Germinal center (tissue), 1 donor: ENCODE data around the gene SPAAR.
A peak's percentile ranks its signal among the peaks of the same experiment; 100 is the strongest.

ENCODE experiments used
- DNase-seq: peaks from one replicate; pipeline ENCODE4 v3.0.0; 2012; ENCODE audit warnings: mixed read lengths, low spot score

The SPAAR gene

GRCh38 chr9:35948451-35948850 is 39.2 kb downstream of the SPAAR start:
- no peak for DNase-seq

DNA sequence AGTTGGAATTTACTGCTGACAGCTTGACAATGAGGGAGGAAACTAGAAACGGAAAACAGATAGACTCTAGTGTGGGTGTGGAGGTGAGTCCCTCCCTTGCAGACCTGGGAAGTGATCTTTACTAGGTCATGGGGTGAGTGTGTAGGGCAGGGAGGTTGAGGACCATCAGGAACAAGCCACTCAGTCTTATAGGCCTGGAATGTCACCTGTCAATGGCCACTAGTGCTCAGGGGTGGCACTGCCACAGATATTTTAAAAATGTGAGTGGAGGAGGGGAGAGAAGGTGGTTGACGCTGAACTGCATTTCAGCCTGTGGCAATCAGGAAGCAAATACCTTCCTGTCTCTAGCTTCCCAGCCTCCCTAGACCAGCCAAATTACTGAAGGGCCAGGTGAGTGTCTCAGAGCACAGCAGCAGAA is 39.6 kb downstream of the SPAAR start:
- no peak for DNase-seq

DNA sequence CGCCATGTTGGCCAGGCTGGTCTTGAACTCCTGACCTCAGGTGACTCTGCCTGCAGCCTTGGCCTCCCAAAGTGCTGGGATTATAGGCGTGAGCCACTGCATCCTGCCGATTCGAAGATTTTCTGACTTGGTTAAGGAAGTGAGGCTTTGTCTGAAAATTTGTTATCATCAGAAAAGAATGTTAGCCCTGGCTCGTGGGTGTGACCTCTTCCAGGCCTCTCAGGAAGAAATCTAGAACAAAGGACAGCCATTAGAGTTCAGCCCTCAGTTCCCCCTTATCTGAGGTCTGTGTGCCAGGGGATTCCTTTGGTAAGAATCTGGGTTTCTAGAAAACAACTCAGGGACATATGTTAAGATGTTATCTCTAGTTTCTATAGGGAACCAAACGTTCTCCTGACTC is 42.4 kb downstream of the SPAAR start:
- no peak for DNase-seq

DNA sequence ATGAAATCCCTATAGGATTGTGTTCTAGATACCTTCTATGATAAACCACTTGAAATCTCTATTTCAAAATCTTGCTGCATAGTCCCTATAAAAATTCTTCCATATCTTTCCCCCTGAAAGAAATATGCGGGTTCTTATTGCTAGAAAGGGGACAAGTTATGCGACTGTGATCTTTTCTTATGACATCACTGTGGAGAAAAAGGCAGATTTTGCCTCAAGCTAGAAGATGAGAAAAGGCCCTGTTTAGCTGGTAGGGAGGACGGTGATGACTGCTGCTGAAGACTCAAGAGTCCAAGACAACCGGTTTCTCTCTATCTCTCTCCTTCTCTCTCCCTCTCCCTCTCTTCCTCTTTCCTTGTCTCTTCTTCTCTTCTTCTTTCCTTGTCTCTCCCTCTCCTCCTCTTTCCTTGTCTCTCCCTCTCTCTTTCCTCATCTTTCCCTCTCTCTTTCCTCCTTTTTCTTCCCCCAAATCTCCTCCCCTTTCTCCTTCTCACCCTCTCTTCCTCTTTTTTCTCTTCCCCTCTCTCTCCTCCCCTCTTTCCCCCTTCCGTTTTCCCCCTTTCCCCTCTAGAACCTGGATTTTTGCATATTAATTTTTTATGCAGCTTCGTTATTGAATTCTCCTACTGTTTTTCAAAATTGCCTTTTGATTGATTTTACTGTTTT is 43.4 kb downstream of the SPAAR start:
- no peak for DNase-seq

- peak; percentile 58 for DNase-seq
These were observed 45.8 kb downstream of the SPAAR start for GRCh38 chr9:35954942-35955546.

- no peak for DNase-seq
These were observed 47.4 kb downstream of the SPAAR start for GRCh38 chr9:35956651-35957050.

GRCh38 chr9:35958104-35958837 is 49.0 kb downstream of the SPAAR start, which contains the start of gene OR2S2:
Gene OR2S2, minus strand, starts transcription at chr9:35958154. Its CDS starts 56 bp downstream, at chr9:35958098.
- no peak for DNase-seq

- DNase-seq, result no peak
These were observed 50.9 kb downstream of the SPAAR start for GRCh38 chr9:35960039-35960655.
